ENCODE data around the gene SLC2A4RG. TPM values are rescaled to one million over a fixed set of nuclear protein-coding genes. Genes with fewer than 3 reads are reported as not detected.

Gene SLC2A4RG
- polyA plus RNA-seq, 1 experiment = 26.0 TPM

DNA sequence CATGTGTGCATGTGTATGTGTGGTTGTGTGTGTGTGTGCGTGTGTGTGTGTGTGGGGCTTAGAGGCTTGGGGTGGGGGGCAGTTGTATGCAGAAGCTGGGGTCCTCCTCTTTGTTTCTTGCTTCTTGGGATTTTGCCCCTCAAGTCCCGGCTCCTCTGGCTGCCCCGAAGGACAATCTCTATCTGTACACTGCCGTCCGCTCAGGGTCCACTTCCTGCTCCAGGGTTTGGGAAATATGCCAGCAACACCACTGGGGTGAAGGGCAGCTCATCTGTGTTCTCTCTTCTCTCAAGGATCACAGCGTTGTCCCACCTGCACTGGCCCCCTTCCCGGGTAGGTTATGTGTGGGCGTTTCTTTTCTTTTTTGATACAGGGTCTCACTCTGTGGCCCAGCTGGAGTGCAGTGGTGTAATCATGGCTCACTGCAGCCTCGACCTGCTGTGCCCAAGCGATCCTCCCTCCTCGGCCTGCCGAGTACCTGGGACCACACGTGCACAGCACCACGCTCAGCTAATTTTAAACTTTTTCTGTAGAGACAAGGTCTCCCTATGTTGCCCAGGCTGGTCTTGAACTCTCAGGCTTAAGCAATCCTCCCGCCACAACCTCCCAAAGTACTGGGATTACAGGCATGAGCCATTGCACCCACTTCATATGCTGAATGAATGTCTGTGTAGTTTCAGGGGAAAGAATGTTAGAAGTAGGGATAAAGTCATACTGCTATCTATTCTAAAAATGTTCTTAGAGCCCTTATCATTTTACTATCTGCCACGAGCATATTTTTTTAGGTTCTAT, 25.7 kb downstream of the SLC2A4RG start:
- no peak for DNase-seq (ENCODE audit: low read depth, low spot score)
- H3K9me3 ChIP-seq (ENCODE audit: control insufficient read depth, insufficient read depth, low read length) = no peaks in the 10 kb centered on the region; the same call in 1 of the 2 replicates
- no peaks in the 10 kb centered on the region for H3K27me3 ChIP-seq (ENCODE audit: control insufficient read depth, insufficient read depth, low read length)
- no peak overlapping the region for H3K27ac ChIP-seq (ENCODE audit: low read depth, low read length)
- TF ChIP-seq, protein P1, sequence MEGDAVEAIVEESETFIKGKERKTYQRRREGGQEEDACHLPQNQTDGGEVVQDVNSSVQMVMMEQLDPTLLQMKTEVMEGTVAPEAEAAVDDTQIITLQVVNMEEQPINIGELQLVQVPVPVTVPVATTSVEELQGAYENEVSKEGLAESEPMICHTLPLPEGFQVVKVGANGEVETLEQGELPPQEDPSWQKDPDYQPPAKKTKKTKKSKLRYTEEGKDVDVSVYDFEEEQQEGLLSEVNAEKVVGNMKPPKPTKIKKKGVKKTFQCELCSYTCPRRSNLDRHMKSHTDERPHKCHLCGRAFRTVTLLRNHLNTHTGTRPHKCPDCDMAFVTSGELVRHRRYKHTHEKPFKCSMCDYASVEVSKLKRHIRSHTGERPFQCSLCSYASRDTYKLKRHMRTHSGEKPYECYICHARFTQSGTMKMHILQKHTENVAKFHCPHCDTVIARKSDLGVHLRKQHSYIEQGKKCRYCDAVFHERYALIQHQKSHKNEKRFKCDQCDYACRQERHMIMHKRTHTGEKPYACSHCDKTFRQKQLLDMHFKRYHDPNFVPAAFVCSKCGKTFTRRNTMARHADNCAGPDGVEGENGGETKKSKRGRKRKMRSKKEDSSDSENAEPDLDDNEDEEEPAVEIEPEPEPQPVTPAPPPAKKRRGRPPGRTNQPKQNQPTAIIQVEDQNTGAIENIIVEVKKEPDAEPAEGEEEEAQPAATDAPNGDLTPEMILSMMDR (IDR thresholded peaks at IDR 0.05; ENCODE audit: low read depth, low read length) = no peak
- CTCF ChIA-PET = interaction anchor here (0.6 kb wide), 1 partner anchor 13 kb away, joined by 4 read pairs; no protein-coding TSS in a partner anchor
- no peak overlapping the region for H3K4me3 ChIP-seq (ENCODE audit: low read depth, low read length)
- POLR2A ChIA-PET = no interaction called here

DNA sequence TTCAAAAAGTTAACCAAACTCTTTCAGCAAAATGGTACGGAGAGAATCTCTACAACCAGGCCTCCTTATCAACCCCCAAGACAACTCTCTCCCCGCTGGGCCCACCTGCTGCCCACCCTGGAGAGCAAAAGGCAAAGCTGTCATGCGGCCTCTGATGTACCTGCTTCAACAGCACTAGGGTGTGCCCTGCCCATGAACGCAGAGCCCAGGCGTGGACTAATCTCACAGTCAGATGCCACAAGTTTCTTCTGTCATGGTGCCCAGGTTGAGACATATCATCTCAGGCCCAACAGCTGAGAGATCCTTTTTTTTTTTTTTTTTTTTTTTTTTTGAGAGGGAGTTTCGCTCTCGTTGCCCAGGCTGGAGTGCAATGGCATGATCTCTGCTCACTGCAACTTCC, 26.3 kb downstream of the SLC2A4RG start:
- H3K27me3 ChIP-seq (ENCODE audit: control insufficient read depth, insufficient read depth, low read length) = no peaks in the 10 kb centered on the region
- CTCF ChIA-PET = interaction anchor here (0.6 to 1.3 kb wide), 2 partner anchors 10 to 14 kb away, joined by 3 to 4 read pairs; no protein-coding TSS in a partner anchor
- no peak overlapping the region for H3K4me3 ChIP-seq (ENCODE audit: low read depth, low read length)
- TF ChIP-seq, protein P1 (IDR thresholded peaks at IDR 0.05; ENCODE audit: low read depth, low read length) = no peak
- DNase-seq (ENCODE audit: low read depth, low spot score) = no peak
- no peak overlapping the region for H3K27ac ChIP-seq (ENCODE audit: low read depth, low read length)
- POLR2A ChIA-PET = no interaction called here
- peaks cover 3% of the 10 kb centered on the region; the same call in 1 of the 2 replicates for H3K9me3 ChIP-seq (ENCODE audit: control insufficient read depth, insufficient read depth, low read length)

DNA sequence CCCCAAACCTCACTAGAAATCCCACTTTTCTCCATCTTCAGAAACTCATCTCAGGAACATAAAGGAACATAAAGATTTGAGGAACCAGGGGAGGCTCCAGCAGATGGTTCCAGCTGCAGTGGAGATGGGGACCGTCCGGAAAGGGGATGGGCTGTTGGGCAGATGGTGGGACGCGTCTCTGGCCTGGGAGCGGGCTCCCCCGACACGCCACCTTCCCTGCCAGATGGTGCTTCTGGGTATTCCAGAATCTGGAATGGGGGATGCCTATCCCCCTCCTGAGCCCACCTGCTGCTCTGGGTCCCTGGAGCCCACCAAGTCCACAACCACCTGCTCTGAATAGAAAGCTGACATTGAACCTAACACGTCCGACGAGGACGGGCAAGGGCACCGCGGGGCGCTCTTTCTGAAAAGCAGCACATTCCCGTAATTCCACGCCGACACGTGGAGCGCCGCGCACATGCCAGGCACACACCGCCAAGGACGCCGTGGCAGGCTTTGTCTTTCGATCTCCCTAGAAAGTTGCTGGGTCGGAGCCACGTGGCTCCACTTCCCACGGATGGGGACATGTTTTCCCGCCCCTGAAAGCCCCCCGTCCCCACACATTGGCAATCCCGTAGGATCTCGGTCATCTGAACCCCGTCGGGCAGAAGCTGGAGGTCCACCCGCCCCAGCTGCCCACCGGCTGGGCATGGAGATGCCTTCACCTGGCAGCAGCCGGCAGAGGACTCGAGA, 27.3 kb downstream of the SLC2A4RG start:
- POLR2A ChIA-PET = interaction anchor here (0.6 kb wide), 1 partner anchor 246 kb away, joined by 4 read pairs; no protein-coding TSS in a partner anchor

DNA sequence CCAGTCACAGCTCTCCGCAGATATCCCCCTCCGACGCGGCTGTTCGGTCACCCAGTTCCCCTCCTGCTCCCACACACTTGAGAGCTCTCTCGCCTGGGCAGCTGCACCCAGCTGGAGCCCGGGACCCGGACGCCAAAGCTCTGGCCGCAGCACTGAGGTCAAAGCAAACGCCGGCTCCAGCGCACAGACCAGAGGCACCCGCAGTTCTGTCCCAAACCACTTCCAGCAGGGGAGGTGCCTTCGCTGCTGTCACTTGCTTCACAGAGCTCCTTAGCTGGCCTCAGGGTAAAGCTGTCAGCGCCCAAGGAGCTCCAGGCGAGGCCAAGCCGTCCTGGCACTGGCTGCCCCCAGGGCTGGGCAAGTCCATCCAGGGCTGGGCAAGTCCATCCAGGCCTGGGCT, 27.9 kb downstream of the SLC2A4RG start:
- TF ChIP-seq, protein P1 (IDR thresholded peaks at IDR 0.05; ENCODE audit: low read depth, low read length) = no peak
- Histone ChIP-seq H3K27ac (ENCODE audit: low read depth, low read length) (no peak overlapping the region), H3K27me3 (ENCODE audit: control insufficient read depth, insufficient read depth, low read length) (no peaks in the 10 kb centered on the region), H3K9me3 (ENCODE audit: control insufficient read depth, insufficient read depth, low read length) (peaks cover 10% of the 10 kb centered on the region; the same call in 1 of the 2 replicates), H3K4me3 (ENCODE audit: low read depth, low read length) (no peak overlapping the region)
- no peak for DNase-seq (ENCODE audit: low read depth, low spot score)
- CTCF ChIA-PET = no interaction called here
- POLR2A ChIA-PET = interaction anchor here (0.6 kb wide), 1 partner anchor 14 kb away, joined by 4 read pairs; no protein-coding TSS in a partner anchor

More for the DNA sequence above, 27.3 kb downstream of the SLC2A4RG start:
- TF ChIP-seq, protein P1 (IDR thresholded peaks at IDR 0.05; ENCODE audit: low read depth, low read length) = no peak
- H3K27me3 ChIP-seq (ENCODE audit: control insufficient read depth, insufficient read depth, low read length) = no peaks in the 10 kb centered on the region
- CTCF ChIA-PET = interaction anchor here (1.3 kb wide), 1 partner anchor 9 kb away, joined by 3 read pairs; no protein-coding TSS in a partner anchor
- H3K4me3 ChIP-seq (ENCODE audit: low read depth, low read length) = no peak overlapping the region
- no peak overlapping the region for H3K27ac ChIP-seq (ENCODE audit: low read depth, low read length)
- no peak for DNase-seq (ENCODE audit: low read depth, low spot score)
- peaks cover 10% of the 10 kb centered on the region; the same call in 1 of the 2 replicates for H3K9me3 ChIP-seq (ENCODE audit: control insufficient read depth, insufficient read depth, low read length)

Data from AG04450 (cell line).